Measurements from ENCODE around the gene ADISSP. TPM values are rescaled to one million over a fixed set of nuclear protein-coding genes. Genes with fewer than 3 reads are reported as not detected.

ADISSP gene
- total and polyA plus RNA-seq, 10 donors: 29.4 to 55.5 (median 36.0) TPM

DNA sequence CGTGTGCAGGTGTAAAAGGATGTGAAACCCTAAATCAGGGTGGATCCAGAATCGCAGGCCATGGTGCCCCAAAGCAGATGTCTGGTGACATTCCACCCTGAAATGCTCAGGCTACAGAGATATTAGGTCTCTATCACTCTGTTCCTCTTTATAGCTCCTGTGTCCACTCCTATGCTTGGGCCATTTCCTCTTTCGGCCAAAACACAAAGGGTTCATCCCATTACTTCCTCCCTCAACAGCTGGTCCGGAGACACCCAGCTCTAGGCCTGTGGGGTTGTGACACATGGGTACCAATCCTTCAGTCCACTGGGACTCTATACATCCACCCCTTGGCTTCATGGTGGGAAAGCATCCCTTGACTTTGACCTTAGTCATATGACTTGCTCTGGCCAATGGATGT, 53.5 kb downstream of the ADISSP start:
- H3K4me1 ChIP-seq: peaks cover 7 to 54% (median 39%) of the 10 kb centered on the region in 6 donors
- H3K27ac ChIP-seq: peak overlapping the region in 1 of 8 donors; percentile 10
- peaks cover 0 to 11% (median 0%) of the 10 kb centered on the region in 7 donors for H3K27me3 ChIP-seq (replicated peaks in 1 of 7)
- intact Hi-C loops (cut with DNase I; ENCODE audit: low total_unique reads): no loop called here
- WGBS, 5 donors: 46 to 67% (median 53%) methylated on average over 4 of the region's 4 CpGs
- H3K9me3 ChIP-seq: no peaks in the 10 kb centered on the region
- TF ChIP-seq POLR2AphosphoS5 (IDR thresholded peaks at IDR 0.05) (peak in 1 of 3 donors; percentile 36), POLR2A (IDR thresholded peaks at IDR 0.05) (no peak)
- TF ChIP-seq, protein P1, sequence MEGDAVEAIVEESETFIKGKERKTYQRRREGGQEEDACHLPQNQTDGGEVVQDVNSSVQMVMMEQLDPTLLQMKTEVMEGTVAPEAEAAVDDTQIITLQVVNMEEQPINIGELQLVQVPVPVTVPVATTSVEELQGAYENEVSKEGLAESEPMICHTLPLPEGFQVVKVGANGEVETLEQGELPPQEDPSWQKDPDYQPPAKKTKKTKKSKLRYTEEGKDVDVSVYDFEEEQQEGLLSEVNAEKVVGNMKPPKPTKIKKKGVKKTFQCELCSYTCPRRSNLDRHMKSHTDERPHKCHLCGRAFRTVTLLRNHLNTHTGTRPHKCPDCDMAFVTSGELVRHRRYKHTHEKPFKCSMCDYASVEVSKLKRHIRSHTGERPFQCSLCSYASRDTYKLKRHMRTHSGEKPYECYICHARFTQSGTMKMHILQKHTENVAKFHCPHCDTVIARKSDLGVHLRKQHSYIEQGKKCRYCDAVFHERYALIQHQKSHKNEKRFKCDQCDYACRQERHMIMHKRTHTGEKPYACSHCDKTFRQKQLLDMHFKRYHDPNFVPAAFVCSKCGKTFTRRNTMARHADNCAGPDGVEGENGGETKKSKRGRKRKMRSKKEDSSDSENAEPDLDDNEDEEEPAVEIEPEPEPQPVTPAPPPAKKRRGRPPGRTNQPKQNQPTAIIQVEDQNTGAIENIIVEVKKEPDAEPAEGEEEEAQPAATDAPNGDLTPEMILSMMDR (IDR thresholded peaks at IDR 0.05 in 8 of 11, conservative IDR thresholded peaks at IDR 0.05 in 3 of 11): no peak
- H3K36me3 ChIP-seq: no peaks in the 10 kb centered on the region
- H3K4me3 ChIP-seq: no peak overlapping the region
- no peak for DNase-seq

DNA sequence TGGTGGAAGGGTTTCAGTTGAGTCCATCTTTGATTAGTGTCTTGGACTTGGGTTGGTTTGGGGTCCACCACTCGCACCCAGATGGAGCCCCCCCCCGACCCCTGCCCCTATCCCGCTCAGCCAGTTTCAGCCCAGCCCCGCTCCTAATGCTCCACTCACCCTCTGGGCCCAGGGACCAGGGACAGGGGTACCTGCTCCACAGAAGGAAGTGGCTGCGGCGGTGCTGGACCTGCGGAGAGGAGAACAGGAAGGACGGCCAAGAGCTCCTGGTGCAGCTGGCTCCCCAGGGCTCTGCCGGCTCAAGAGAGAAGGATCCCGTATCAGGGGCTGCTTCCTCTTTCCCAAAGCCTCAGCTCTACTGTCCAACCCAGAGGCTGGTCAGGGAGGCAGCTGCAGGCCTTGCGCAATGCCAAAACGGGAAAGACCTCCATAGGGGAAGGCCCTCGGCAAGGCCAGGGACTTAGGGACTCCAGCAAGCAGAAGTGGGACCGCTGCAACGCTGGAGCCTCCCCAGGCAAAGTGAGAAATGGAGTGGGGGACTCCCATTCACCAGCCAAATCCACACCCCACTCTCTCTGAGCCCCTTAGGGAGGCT, 55.2 kb downstream of the ADISSP start, which contains the start of gene SIGLEC1:
SIGLEC1 (minus strand) TSS at position 322 of the 595 bp plus-strand sequence. CDS start 5,472 bp downstream, outside the sequence.
- Histone ChIP-seq H3K36me3 (no peaks in the 10 kb centered on the region), H3K4me3 (peak within 1 kb of the TSS in 4 of 8 donors; percentile 4 to 51 (median 27)), H3K9me3 (no peaks in the 10 kb centered on the region), H3K4me1 (peaks cover 7 to 56% (median 39%) of the 10 kb centered on the region in 6 donors), H3K27me3 (replicated peaks in 1 of 7) (peaks cover 0 to 11% (median 0%) of the 10 kb centered on the region in 7 donors), H3K27ac (peak within 1 kb of the TSS in 2 of 8 donors; percentile 61 to 67)
- 33 to 49% (median 43%) methylated on average over 10 to 15 of the region's 15 CpGs for WGBS, 5 donors
- TF ChIP-seq POLR2AphosphoS5 (IDR thresholded peaks at IDR 0.05) (peak; percentile 61 to 71 (median 69)), POLR2A (IDR thresholded peaks at IDR 0.05) (no peak)
- TF ChIP-seq, protein P1 (IDR thresholded peaks at IDR 0.05 in 8 of 11, conservative IDR thresholded peaks at IDR 0.05 in 3 of 11): no peak
- peak; percentile 85 for DNase-seq
- intact Hi-C loops (cut with DNase I; ENCODE audit: low total_unique reads): no loop called here

DNA sequence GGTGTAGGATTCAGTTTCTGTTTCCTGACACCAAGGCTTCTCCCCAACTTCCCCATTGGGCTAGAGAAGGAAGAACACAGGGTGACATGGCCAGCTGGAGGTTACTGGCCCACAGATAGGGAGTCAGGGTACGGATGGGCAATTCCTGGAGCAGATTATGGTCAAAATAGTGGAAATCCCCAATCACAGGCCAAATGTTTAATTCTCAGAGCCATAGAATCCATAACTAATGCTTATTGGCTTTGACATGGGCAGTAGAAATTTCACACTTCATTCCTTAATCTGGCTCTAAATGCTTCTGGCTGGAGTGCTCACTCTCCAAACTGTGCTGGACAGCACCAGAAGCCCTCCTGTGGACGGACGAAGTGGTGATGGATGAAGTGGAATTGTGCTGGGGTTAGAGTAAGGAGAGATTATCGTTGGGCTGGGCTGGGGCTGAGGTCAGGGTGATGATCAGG, 56.0 kb downstream of the ADISSP start:
- H3K4me3 ChIP-seq: peak overlapping the region in 4 of 8 donors; percentile 7 to 51 (median 27)
- TF ChIP-seq POLR2A (IDR thresholded peaks at IDR 0.05) (no peak), POLR2AphosphoS5 (IDR thresholded peaks at IDR 0.05) (no peak)
- TF ChIP-seq, protein P1 (IDR thresholded peaks at IDR 0.05 in 8 of 11, conservative IDR thresholded peaks at IDR 0.05 in 3 of 11): no peak
- DNase-seq: peak; percentile 4
- intact Hi-C loops (cut with DNase I; ENCODE audit: low total_unique reads): no loop called here
- H3K36me3 ChIP-seq: no peaks in the 10 kb centered on the region
- peaks cover 7 to 56% (median 39%) of the 10 kb centered on the region in 6 donors for H3K4me1 ChIP-seq
- WGBS, 5 donors: 66 to 78% (median 72%) methylated on average over 4 of the region's 4 CpGs
- H3K27ac ChIP-seq: peak overlapping the region in 2 of 8 donors; percentile 61 to 67
- no peaks in the 10 kb centered on the region for H3K9me3 ChIP-seq
- peaks cover 0 to 11% (median 0%) of the 10 kb centered on the region in 7 donors for H3K27me3 ChIP-seq (replicated peaks in 1 of 7)
